Ishikawa (cell line): Measurements from ENCODE around the gene ADISSP.

ENCODE experiments used
- CEBPB ChIP-seq: IDR thresholded peaks from 2 replicates; pipeline ENCODE4 v1.6.1; 2012
- CREB1 ChIP-seq: IDR thresholded peaks from 2 replicates; pipeline ENCODE4 v1.6.1; 2012; ENCODE audit warnings: low read depth
- EGR1 ChIP-seq: IDR thresholded peaks from 2 replicates; pipeline ENCODE4 v1.6.1; 2012
- EP300 ChIP-seq: IDR thresholded peaks from 2 replicates; pipeline ENCODE4 v1.6.1; 2012; ENCODE audit warnings: borderline replicate concordance
- FOXM1 ChIP-seq: IDR thresholded peaks from 2 replicates; pipeline ENCODE4 v1.6.1; 2012; ENCODE audit warnings: low read depth, borderline replicate concordance
- MAX ChIP-seq: IDR thresholded peaks from 2 replicates; pipeline ENCODE4 v1.6.1; 2012
- NFIC ChIP-seq: IDR thresholded peaks from 2 replicates; pipeline ENCODE4 v1.6.1; 2012
- RAD21 ChIP-seq: IDR thresholded peaks from 2 replicates; pipeline ENCODE4 v1.6.1; 2012; ENCODE audit warnings: low read depth
- REST ChIP-seq: IDR thresholded peaks from 2 replicates; pipeline ENCODE4 v1.6.1; 2012; ENCODE audit warnings: low read depth, mild to moderate bottlenecking
- TAF1 ChIP-seq: IDR thresholded peaks from 2 replicates; pipeline ENCODE4 v1.6.1; 2012; ENCODE audit warnings: low read depth, mild to moderate bottlenecking
- TCF12 ChIP-seq: IDR thresholded peaks from 2 replicates; pipeline ENCODE4 v1.6.1; 2012; ENCODE audit warnings: low read depth
- TEAD4 ChIP-seq: IDR thresholded peaks from 2 replicates; pipeline ENCODE4 v1.6.1; 2012
- USF1 ChIP-seq: IDR thresholded peaks from 2 replicates; pipeline ENCODE4 v1.6.1; 2012
- YY1 ChIP-seq: IDR thresholded peaks from 2 replicates; pipeline ENCODE4 v1.6.1; 2012; ENCODE audit warnings: low read depth
- ZBTB7A ChIP-seq: IDR thresholded peaks from 2 replicates; pipeline ENCODE4 v1.6.1; 2012; ENCODE audit warnings: low read depth

Gene ADISSP

GRCh38 chr20:3730803-3731672, 36.5 kb downstream of the ADISSP start:
- no peak for TF ChIP-seq USF1
- TF ChIP-seq NFIC: no peak
- TF ChIP-seq TCF12: no peak
- TF ChIP-seq EGR1: no peak
- TF ChIP-seq ZBTB7A: no peak
- no peak for TF ChIP-seq CREB1
- no peak for TF ChIP-seq REST
- TF ChIP-seq EP300: no peak
- no peak for TF ChIP-seq RAD21
- TF ChIP-seq MAX: no peak
- no peak for TF ChIP-seq TEAD4
- no peak for TF ChIP-seq TAF1
- TF ChIP-seq CEBPB: no peak
- no peak for TF ChIP-seq FOXM1
- TF ChIP-seq YY1: no peak

- TF ChIP-seq ZBTB7A: no peak
- no peak for TF ChIP-seq TCF12
- TF ChIP-seq FOXM1: no peak
- no peak for TF ChIP-seq RAD21
- TF ChIP-seq USF1: no peak
- TF ChIP-seq TEAD4: no peak
- no peak for TF ChIP-seq MAX
- no peak for TF ChIP-seq CREB1
Measured at GRCh38 chr20:3729811-3730540, 37.6 kb downstream of the ADISSP start.

GRCh38 chr20:3729378-3729777, 38.2 kb downstream of the ADISSP start:
- TF ChIP-seq REST (no peak), MAX (no peak), CEBPB (no peak), CREB1 (no peak), TCF12 (no peak), FOXM1 (no peak)

GRCh38 chr20:3728876-3729275, 38.7 kb downstream of the ADISSP start:
- TF ChIP-seq EGR1 (no peak), NFIC (no peak), TAF1 (no peak), EP300 (no peak), USF1 (no peak), TCF12 (no peak)

- TF ChIP-seq FOXM1 (no peak), NFIC (no peak), MAX (no peak), USF1 (no peak), TEAD4 (no peak), ZBTB7A (no peak), RAD21 (no peak), EP300 (no peak), TAF1 (no peak), CREB1 (no peak), YY1 (no peak), EGR1 (no peak), REST (no peak), CEBPB (no peak)
Measured at GRCh38 chr20:3728354-3728753, 39.2 kb downstream of the ADISSP start.
